NCI-H2081 (cell line): ENCODE data around the gene MDP1.

Experiments
- DNase-seq, 2 experiments: peaks; one replicate each; lab custom pipeline; 2025; lab: John Stamatoyannopoulos, UW

Gene MDP1

DNA sequence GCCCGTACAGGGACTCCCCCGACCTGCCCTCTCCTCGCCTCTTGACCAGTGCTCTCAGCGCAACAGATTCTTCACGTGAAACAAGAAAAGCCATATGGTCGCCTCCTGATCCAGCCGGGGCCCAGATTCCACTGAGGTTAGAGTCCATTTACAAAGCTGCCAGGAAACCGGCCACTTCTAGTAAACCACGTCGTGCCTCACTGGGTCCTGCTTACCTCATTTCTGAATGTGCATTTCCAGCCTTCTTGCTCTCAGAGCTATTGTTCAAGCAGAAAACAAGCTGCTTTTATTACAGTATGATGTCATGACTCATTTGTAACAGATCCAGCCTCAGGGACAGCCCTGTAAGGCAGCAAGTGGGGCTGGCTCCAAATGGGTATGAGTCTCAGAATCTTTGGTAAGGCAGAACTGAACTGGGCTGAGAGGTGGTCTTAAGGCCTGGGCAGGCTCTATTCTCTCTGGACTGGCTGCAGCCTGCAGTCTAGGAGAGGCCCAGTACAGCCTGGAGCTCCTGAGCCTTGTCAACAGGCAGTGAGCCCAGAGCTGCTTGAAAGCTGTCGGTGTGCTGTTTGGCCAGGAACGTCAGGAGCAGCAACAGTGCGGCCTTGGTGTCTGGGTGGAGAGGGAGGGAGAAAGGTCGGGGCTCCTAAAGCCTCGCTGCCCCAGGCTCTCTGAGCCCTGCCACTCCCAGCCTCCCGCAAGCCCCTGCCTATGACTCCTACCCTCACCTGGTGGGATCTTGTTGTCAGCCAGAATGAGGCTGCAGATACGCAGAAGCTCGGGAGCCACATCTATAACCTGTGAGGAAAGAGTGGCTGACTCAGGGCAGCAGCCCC is 35.7 kb downstream of the MDP1 start:
- DNase-seq: no peak

DNA sequence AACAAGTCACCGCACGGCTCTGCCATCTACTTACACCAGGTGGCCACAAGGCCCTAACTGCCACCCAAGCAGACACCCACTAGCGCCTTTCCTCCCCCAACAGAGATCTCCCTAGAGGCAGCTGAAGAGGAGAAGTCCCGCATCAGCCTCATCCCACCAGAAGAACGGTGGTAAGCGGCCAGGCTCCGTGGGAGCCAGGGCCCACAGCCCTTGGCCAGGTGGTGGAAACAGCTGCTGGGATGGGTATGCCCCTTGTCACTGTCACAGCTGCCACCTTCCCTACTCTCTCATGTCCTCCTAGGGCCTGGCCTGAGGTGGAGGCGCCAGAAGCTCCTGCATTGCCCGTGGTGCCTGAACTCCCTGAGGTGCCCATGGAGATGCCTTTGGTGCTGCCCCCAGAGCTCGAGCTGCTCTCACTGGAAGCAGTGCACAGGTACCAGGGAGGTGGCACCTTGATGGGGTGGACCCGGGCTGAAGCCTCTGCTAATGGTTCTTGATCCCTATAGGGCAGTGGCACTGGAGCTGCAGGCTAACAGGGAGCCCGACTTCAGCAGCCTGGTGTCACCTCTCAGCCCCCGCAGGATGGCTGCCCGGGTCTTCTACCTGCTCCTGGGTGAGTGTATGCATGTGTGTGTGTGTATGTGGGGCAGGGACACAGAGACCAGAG is 36.4 kb downstream of the MDP1 start:
- no peak for DNase-seq

DNA sequence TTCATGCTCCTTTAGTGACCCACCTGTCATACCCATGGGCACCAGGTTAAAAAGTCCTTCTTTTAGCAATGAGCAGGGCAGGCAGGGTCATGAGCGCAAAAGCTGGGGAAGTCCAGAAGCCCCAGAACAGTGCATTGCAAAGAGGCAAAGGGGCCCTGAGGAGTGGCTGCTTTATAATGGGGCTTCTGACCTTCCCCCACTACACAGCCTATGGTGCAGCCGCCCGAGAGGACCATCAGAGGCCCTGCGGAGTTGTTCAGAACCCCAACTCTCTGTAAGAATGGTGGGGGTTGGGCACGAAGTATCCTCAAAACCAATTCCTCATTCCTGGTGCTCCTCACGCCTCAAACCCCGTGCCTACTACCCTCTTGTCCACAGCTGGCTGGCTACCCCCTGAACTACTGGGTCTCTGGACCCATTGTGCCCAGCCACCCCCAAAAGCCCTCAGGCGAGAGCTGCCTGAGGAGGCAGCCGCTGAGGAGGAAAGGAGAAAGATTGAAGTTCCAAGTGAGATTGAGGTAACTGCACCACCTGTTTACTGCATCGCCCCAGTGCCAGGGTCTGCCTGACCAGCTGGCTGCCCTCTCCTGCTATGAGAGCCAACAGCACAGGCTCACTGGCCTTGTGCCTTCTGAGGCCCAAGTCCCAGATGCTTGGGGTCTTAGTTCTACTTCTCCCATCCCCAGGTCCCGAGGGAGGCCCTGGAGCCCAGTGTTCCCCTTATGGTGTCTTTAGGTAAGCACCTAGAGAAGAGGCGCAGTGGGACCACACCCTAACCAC is 37.3 kb downstream of the MDP1 start:
- DNase-seq: no peak

DNA sequence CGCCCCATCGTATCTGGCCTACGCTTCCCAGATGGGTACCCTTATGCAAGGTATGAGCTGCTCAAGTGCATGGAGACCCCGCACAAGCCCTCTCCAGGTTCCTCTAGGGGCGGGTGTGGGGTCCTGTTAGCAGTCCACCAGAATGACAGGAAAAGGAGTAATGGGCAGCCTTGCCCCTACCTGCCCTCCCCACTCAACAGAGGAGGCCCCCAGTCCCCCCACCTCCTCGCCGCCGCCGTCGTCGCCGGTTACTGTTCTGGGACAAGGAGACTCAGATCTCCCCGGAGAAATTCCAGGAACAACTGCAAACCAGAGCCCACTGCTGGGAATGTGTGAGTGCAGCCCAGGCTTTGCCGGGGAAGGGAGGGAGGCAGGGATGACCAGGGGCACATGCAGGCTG is 38.0 kb downstream of the MDP1 start:
- DNase-seq: no peak

DNA sequence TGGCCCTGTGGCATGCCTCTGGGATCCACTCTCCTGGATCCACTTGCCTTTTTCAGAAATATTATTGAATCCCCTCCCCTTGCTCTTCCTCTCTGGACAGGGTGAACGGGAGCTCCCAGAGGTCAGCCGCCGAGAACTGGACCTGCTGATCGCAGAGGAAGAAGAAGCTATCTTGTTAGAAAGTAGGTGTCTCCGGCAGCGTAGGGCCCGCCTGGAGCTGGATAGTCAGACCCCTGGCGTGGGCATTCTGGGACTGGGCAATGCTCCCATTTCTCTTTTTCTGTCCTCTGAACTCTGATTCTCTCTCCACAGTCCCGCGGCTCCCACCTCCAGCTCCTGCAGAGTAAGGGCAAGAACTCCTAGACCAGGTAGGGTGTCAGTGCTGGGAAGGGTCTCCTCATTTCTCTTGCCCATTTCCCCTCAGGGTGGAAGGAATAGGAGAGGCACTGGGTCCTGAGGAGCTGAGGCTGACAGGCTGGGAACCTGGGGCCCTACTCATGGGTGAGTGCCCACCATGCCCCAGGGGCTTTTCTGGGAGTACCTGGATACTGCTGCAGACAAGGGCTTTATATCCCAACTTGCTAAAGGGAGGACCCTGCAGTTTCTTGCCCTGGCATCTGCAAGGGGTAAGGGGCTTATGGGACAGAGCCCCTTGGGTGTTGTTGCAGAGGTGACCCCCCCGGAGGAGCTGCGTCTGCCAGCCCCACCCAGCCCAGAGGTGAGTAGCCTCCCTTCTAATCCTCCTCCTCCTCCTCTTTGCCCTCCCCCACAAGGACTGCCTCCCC is 38.6 kb downstream of the MDP1 start:
- DNase-seq: no peak

DNA sequence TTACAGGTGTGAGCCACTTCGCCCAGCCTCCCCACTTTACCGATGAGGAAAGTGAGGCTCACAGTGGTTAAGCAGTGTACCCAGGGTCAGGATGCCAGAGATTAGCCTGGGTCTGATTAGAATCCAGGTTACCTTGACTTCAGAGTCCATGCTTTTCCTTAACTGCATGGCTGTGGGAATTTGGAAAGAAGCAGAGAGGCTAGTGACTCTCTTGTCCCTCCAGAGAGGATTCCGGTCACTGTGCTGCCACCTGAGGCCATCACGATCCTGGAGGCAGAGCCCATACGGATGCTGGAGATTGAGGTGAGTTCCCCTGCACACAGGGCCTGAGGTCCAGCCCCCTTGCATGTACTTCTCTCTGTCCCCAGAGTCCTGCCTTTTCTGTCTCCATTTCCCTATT is 39.3 kb downstream of the MDP1 start:
- DNase-seq: no peak

DNA sequence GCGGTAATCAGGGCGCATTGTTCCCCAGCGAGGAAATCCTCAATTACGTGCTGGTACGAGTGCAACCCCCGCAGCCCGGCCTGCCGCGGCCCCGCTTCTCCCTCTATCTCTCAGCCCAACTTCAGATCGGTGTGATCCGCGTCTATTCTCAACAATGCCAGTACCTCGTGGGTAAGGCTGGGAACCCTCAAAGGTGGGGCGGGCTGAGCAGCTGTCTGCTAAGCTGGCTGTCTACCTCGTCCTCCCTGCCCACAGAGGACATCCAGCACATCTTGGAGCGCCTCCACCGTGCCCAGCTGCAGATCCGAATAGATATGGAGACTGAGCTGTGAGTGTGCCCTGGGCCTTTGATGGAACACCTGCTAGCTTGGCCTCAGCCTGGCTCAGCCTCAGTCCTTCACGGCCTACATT is 43.0 kb downstream of the MDP1 start:
- DNase-seq: no peak

DNA sequence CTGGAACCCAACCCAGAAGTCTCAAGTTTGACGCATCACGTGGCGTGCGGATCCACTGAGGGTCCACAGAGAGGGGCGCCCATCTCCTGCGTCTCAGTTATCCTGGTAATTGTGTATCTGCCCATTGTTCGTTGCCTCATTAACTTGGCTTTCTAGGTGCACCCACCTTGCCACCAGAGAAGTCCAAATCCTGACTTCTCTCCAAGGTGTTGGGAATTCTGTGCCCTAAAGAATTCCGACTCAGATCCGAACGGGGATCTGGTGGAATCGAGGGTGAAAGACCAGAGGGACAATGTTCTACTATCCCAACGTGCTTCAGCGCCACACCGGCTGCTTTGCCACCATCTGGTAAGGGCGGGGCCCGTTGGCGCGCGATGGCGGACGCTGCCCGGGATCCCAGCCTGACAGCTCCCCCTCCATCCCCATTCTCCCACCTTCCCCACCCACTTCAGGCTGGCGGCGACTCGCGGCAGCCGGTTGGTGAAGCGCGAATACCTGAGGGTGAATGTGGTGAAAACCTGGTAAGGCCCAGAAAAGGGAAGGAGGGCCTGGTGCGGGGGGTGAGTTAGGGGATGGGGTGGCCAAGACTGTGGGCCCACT is 43.5 kb downstream of the MDP1 start:
- DNase-seq: no peak

DNA sequence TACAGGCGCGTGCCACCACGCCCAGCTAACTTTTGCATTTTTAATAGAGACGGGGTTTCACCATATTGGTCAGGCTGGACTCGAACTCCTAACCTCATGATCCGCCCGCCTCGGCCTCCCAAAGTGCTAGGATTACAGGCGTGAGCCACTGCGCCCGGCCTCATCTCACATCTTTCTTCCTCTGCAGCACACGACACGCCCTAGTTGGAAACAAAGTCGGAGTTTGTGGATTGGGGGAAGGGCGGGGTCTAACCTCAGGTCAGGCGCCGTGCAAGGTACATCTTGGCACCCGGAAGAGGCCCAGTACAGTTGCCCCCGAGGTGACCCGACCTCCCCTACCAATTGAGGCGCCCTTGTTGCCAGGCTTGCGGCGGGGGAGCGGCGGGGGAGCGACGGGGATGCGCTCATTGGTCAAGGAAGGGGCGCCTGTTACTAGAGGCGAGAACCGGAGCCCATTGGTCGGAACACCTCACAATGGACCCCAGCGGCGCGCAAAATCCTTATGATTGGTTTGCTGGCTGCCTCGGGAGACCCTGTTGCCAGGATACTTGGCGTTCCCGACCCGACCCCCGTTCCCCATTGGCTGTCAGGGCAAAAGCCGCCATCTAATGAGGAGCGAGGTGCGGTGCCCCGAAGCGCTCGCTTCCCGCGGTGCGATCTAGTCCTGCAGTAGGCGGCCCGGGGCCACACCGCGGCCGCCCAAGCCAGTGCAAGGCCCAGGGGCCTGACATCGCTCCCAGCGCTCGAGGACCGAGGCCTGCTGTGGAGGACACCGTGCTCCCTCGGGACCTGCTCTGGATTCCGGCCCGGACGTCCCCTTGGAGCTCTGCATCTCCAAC is 44.2 kb downstream of the MDP1 start, which contains the start of gene REC8:
TSS of gene REC8 (plus strand) at position 659 of the 839 bp plus-strand sequence. CDS start 473 bp downstream, outside the sequence.
- peak; percentile 82 to 94 for DNase-seq

DNA sequence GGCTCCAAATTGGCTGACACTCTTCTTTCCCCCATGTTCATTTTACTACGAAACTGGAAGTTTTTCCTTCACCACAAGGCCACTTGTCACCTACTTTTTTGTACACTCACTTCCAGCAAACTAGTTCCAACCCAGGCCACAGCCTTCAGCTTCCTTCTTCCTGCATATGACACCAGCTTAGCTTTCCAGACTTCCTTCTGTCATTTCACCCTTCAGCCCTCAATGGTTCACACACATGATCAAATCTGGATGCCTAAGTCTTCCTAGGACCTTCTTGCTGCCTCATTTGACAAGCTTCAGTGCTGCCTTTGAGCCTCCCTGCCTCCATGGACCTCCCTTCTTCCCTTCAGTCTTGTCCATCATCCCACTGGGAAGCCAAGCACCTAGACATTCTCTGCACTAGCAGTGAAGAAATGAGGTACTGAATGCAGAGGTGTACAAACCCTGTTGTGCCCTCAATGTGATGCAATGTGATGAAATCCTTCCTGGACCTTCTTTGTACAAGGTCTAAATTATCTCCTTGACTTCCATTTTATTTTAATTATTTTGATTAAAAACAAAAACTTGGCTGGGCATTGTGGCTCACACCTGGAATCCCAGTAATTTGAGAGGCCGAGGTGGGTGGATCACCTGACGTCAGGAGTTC is 48.3 kb downstream of the MDP1 start:
- DNase-seq: no peak

DNA sequence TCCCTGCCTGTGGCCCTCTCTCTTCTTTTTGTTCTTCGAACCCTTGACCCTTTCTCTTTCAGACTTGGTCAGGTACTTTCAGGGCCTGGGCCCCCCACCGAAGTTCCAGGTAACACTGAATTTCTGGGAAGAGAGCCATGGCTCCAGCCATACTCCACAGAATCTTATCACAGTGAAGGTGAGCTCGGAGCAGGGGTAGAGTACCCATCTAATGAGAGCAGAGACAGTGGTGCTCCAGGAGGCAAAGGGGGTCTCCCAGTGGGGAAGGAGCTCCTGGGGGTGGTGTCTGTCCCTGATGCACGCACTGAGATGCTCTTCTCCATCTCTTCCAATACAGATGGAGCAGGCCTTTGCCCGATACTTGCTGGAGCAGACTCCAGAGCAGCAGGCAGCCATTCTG is 50.1 kb downstream of the MDP1 start:
- no peak for DNase-seq

DNA sequence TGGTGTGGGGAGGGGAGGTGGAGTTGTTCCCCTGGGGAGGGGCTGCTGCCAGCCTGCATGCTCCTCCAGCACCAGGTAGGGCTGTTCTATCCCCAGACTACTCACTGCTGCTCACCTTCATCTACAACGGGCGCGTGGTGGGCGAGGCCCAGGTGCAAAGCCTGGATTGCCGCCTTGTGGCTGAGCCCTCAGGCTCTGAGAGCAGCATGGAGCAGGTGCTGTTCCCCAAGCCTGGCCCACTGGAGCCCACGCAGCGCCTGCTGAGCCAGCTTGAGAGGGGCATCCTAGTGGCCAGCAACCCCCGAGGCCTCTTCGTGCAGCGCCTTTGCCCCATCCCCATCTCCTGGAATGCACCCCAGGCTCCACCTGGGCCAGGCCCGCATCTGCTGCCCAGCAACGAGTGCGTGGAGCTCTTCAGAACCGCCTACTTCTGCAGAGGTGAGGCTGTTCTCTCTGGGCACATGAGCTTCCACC is 51.3 kb downstream of the MDP1 start:
- no peak for DNase-seq
